Keratinocyte (primary cell): ENCODE results near the gene BTBD1. TPM values are rescaled to one million over a fixed set of nuclear protein-coding genes. Genes with fewer than 3 reads are reported as not detected.

Source experiments
- DNase-seq: peaks from one replicate; pipeline ENCODE4 v3.0.0-alpha.2; 2011; ENCODE audit warnings: low read depth, missing footprints, low spot score
- FAIRE-seq: peaks from 2 replicates; lab custom pipeline; 2011; peaks lifted over from hg19 to GRCh38; lab: Jason Lieb, UNC
- H2AFZ ChIP-seq: 2 replicates; pipeline ENCODE4 v1.6.0; 2012; ENCODE audit warnings: low read length, control low read depth, inconsistent platforms; ENCODE audit not compliant: control insufficient read depth
- H3K27ac ChIP-seq: 2 replicates; pipeline ENCODE4 v1.5.1; 2011; ENCODE audit warnings: low read length; ENCODE audit not compliant: control insufficient read depth, insufficient read depth
- H3K27me3 ChIP-seq: 3 replicates; pipeline ENCODE4 v1.6.0; 2011; ENCODE audit warnings: low read length; ENCODE audit not compliant: control insufficient read depth, insufficient read depth; ENCODE audit errors: extremely low read depth
- H3K36me3 ChIP-seq, 2 experiments: 2 replicates in 1 of 2; 3 replicates in 1 of 2; pipeline ENCODE4 v1.5.1; 2011; ENCODE audit warnings: low read length in 2 of 2, mild to moderate bottlenecking in 1 of 2; ENCODE audit not compliant: control insufficient read depth in 2 of 2, insufficient read depth in 2 of 2; ENCODE audit errors: extremely low read depth in 1 of 2
- H3K4me1 ChIP-seq: 3 replicates; pipeline ENCODE4 v1.5.1; 2011; ENCODE audit warnings: low read length; ENCODE audit not compliant: control insufficient read depth, insufficient read depth; ENCODE audit errors: extremely low read depth
- H3K4me2 ChIP-seq: 3 replicates; pipeline ENCODE4 v1.6.0; 2011; ENCODE audit warnings: low read depth, low read length; ENCODE audit not compliant: control insufficient read depth, insufficient read depth; ENCODE audit errors: extremely low read depth
- H3K4me3 ChIP-seq, 3 experiments: fragments of 200-600 bp in 1 of 3; sonication (generic) in 1 of 3; 2 replicates in 2 of 3; 3 replicates in 1 of 3; pipeline ENCODE4 v1.5.1; 2011 to 2016; ENCODE audit warnings: low read length in 3 of 3, mild to moderate bottlenecking in 3 of 3, control low read depth in 2 of 3, inconsistent platforms in 1 of 3, low read depth in 1 of 3, mixed read lengths in 1 of 3, mixed run types in 1 of 3, moderate library complexity in 1 of 3; ENCODE audit not compliant: control insufficient read depth in 2 of 3, insufficient read depth in 2 of 3; ENCODE audit errors: extremely low read depth in 1 of 3
- H3K79me2 ChIP-seq: 2 replicates; pipeline ENCODE4 v1.6.0; 2012; ENCODE audit warnings: low read length; ENCODE audit not compliant: control insufficient read depth, insufficient read depth
- H3K9ac ChIP-seq: 3 replicates; pipeline ENCODE4 v1.6.0; 2011; ENCODE audit warnings: low read length; ENCODE audit not compliant: control insufficient read depth, insufficient read depth; ENCODE audit errors: extremely low read depth
- H3K9me1 ChIP-seq: 3 replicates; pipeline ENCODE4 v1.6.0; 2011; ENCODE audit warnings: low read length; ENCODE audit not compliant: control insufficient read depth, insufficient read depth; ENCODE audit errors: extremely low read depth
- H3K9me3 ChIP-seq: 2 replicates; pipeline ENCODE4 v1.5.1; 2012; ENCODE audit warnings: low read depth, low read length; ENCODE audit not compliant: control insufficient read depth
- H4K20me1 ChIP-seq: 3 replicates; pipeline ENCODE4 v1.6.0; 2011; ENCODE audit warnings: low read length; ENCODE audit not compliant: control insufficient read depth, insufficient read depth; ENCODE audit errors: extremely low read depth
- CTCF ChIP-seq, 3 experiments: IDR thresholded peaks in 1 of 3; conservative IDR thresholded peaks in 1 of 3; optimal IDR thresholded peaks in 1 of 3; 2 replicates in 2 of 3; 3 replicates in 1 of 3; pipeline versions ENCODE3 to v1.5.1; 2011; ENCODE audit warnings: low read length in 3 of 3, mild to moderate bottlenecking in 3 of 3, moderate library complexity in 2 of 3, control low read depth in 1 of 3, inconsistent platforms in 1 of 3; ENCODE audit not compliant: insufficient read depth in 2 of 3; ENCODE audit errors: extremely low read depth in 1 of 3
- EZH2 ChIP-seq: IDR thresholded peaks from one replicate; pipeline ENCODE4 v1.6.1; 2012; ENCODE audit warnings: inconsistent platforms, mild to moderate bottlenecking, low read length, moderate library complexity
- dilution Hi-C: fragments of 300-500 bp; cut with MboI; formaldehyde crosslinking; loops from one replicate; pipeline ENCODE4 v1.7.0; 2020; ENCODE audit warnings: low sequenced_read_pairs; ENCODE audit not compliant: extremely low pct_ligation_motif_present
- polyA plus RNA-seq, 5 experiments: library from polyadenylated mRNA; depleted of rRNA in 3 of 5; stranded (reverse) in 3 of 5; stranded (forward) in 1 of 5; unstranded in 1 of 5; fragments of >200 nt; gene quantifications; 1 replicate in 1 of 5; 2 replicates in 3 of 5; 3 replicates in 1 of 5; pipeline versions ENCODE4 v1.2.1 to v1.2.3, GENCODE V29; 2011 to 2012; ENCODE audit warnings: missing spikeins in 2 of 5, low read depth in 1 of 5, low replicate concordance in 1 of 5

BTBD1 gene
- polyA plus RNA-seq, 1 donor (not counting 4 experiments of a cell fraction or from before 2014, with no cell fraction given) = 70.5 TPM

- peaks cover 11% of the 10 kb centered on the region for H3K27me3 ChIP-seq
- H4K20me1 ChIP-seq = no peaks in the 10 kb centered on the region
- H3K9me3 ChIP-seq = no peaks in the 10 kb centered on the region
- no peaks in the 10 kb centered on the region for H3K36me3 ChIP-seq
- FAIRE-seq (no peak), DNase-seq (no peak)
- no peak overlapping the region for H3K4me3 ChIP-seq
- dilution Hi-C loops = no loop called here
- H3K27ac ChIP-seq = no peak overlapping the region
- H3K4me2 ChIP-seq = no peak overlapping the region
- H2AFZ ChIP-seq = no peak overlapping the region
- H3K9me1 ChIP-seq = no peaks in the 10 kb centered on the region
- H3K4me1 ChIP-seq = no peaks in the 10 kb centered on the region
- H3K9ac ChIP-seq = no peak overlapping the region
- no peak for TF ChIP-seq EZH2
- no peak for TF ChIP-seq CTCF (optimal IDR thresholded peaks at IDR 0.05 in 1 of 3, IDR thresholded peaks at IDR 0.05 in 1 of 3, conservative IDR thresholded peaks at IDR 0.05 in 1 of 3; ENCODE audit: extremely low read depth in 1 of 3, insufficient read depth in 2 of 3, low read length in 3 of 3)
- no peaks in the 10 kb centered on the region for H3K79me2 ChIP-seq
Observed at GRCh38 chr15:83082730-83083386, 15.8 kb upstream of the BTBD1 start.

GRCh38 chr15:83081256-83082014, 14.4 kb upstream of the BTBD1 start:
- FAIRE-seq (no peak), DNase-seq (no peak)
- peaks cover 12% of the 10 kb centered on the region for H3K27me3 ChIP-seq
- dilution Hi-C loops = no loop called here
- H3K79me2 ChIP-seq = no peaks in the 10 kb centered on the region
- TF ChIP-seq CTCF (optimal IDR thresholded peaks at IDR 0.05 in 1 of 3, IDR thresholded peaks at IDR 0.05 in 1 of 3, conservative IDR thresholded peaks at IDR 0.05 in 1 of 3; ENCODE audit: extremely low read depth in 1 of 3, insufficient read depth in 2 of 3, low read length in 3 of 3) = no peak
- TF ChIP-seq EZH2 = no peak
- H3K4me1 ChIP-seq = no peaks in the 10 kb centered on the region
- no peak overlapping the region for H2AFZ ChIP-seq
- H3K9me1 ChIP-seq = no peaks in the 10 kb centered on the region
- H4K20me1 ChIP-seq = no peaks in the 10 kb centered on the region
- no peak overlapping the region for H3K4me3 ChIP-seq
- H3K36me3 ChIP-seq = no peaks in the 10 kb centered on the region
- H3K9me3 ChIP-seq = no peaks in the 10 kb centered on the region
- no peak overlapping the region for H3K9ac ChIP-seq
- no peak overlapping the region for H3K27ac ChIP-seq
- H3K4me2 ChIP-seq = no peak overlapping the region
